Common myeloid progenitor, CD34-positive (primary cell): ENCODE measurements around the gene HSPA9.

ENCODE experiments used
- CTCF ChIA-PET: fragments of 350-600 bp; sonication (Branson Sonifier 250); formaldehyde crosslinking; loops from one replicate; lab custom pipeline; 2021; ENCODE audit warnings: antibody characterized with exemption; lab: Charles Lee
- POLR2A ChIA-PET: fragments of 350-600 bp; sonication (Branson Sonifier 250); formaldehyde crosslinking; loops from one replicate; lab custom pipeline; 2021; ENCODE audit warnings: antibody characterized with exemption; lab: Charles Lee
- DNase-seq, 3 donors: peaks; one replicate each; pipeline versions ENCODE4 v3.0.0 to v3.0.0-alpha.2; 2013
- H3K27ac ChIP-seq, 2 experiments: 1 replicate in 1 of 2; 2 replicates in 1 of 2; pipeline ENCODE4 v1.7.0; 2013; ENCODE audit warnings: inconsistent platforms in 2 of 2, low read length in 2 of 2, mild to moderate bottlenecking in 2 of 2, low read depth in 1 of 2, moderate library complexity in 1 of 2; ENCODE audit not compliant: severe bottlenecking in 2 of 2, insufficient read depth in 1 of 2, poor library complexity in 1 of 2
- H3K27me3 ChIP-seq, 5 experiments: replicated peaks in 2 of 5; 1 replicate in 3 of 5; 2 replicates in 2 of 5; pipeline versions ENCODE4 v1.6.1 to v1.7.0; 2013; ENCODE audit warnings: low read length in 4 of 5, mild to moderate bottlenecking in 2 of 5, moderate library complexity in 2 of 5, inconsistent platforms in 1 of 5; ENCODE audit not compliant: insufficient read depth in 5 of 5, control insufficient read depth in 4 of 5
- H3K36me3 ChIP-seq, 4 experiments: 1 replicate in 2 of 4; 2 replicates in 2 of 4; pipeline versions ENCODE4 v1.6.1 to v1.7.0; 2013; ENCODE audit warnings: low read length in 3 of 4, control low read depth in 1 of 4, mild to moderate bottlenecking in 1 of 4; ENCODE audit not compliant: control insufficient read depth in 4 of 4, insufficient read depth in 4 of 4
- H3K4me1 ChIP-seq, 4 experiments: 1 replicate in 3 of 4; 2 replicates in 1 of 4; pipeline versions ENCODE4 v1.6.1 to v1.7.1; 2013; ENCODE audit warnings: low read length in 3 of 4, mild to moderate bottlenecking in 3 of 4, control low read depth in 1 of 4, inconsistent platforms in 1 of 4, moderate library complexity in 1 of 4; ENCODE audit not compliant: control insufficient read depth in 4 of 4, insufficient read depth in 4 of 4; ENCODE audit errors: control extremely low read depth in 1 of 4
- H3K4me3 ChIP-seq, 7 experiments: 1 replicate in 4 of 7; 2 replicates in 3 of 7; pipeline versions ENCODE4 v1.5.1 to v1.7.0; 2013; ENCODE audit warnings: mild to moderate bottlenecking in 7 of 7, low read length in 6 of 7, moderate library complexity in 6 of 7, inconsistent platforms in 2 of 7, low read depth in 2 of 7, control low read depth in 1 of 7; ENCODE audit not compliant: insufficient read depth in 4 of 7, control insufficient read depth in 1 of 7; ENCODE audit errors: extremely low read depth in 1 of 7
- H3K9me3 ChIP-seq, 5 experiments: 1 replicate in 4 of 5; 2 replicates in 1 of 5; pipeline versions ENCODE4 v1.6.1 to v1.7.1; 2013; ENCODE audit warnings: low read length in 4 of 5, mild to moderate bottlenecking in 2 of 5, inconsistent platforms in 1 of 5, low read depth in 1 of 5, moderate library complexity in 1 of 5; ENCODE audit not compliant: control insufficient read depth in 4 of 5, insufficient read depth in 2 of 5; ENCODE audit errors: control extremely low read depth in 1 of 5
- WGBS: methylation state at CpG from one replicate; pipeline ENCODE4 v1.1.5; 2013; ENCODE audit not compliant: insufficient coverage; 5-methylcytosine and 5-hydroxymethylcytosine counted together

Gene HSPA9

GRCh38 chr5:138553437-138554095, 21.6 kb downstream of the HSPA9 start:
- Histone ChIP-seq H3K4me3 (no peak overlapping the region), H3K36me3 (peaks cover 21 to 56% (median 37%) of the 10 kb centered on the region in 4 experiments), H3K4me1 (no peaks in the 10 kb centered on the region), H3K9me3 (no peaks in the 10 kb centered on the region), H3K27ac (no peak overlapping the region), H3K27me3 (no peaks in the 10 kb centered on the region)
- no CpG with 5 or more reads among the region's 5 CpGs for WGBS
- ChIA-PET POLR2A (interaction anchor here (3.5 kb wide), 1 partner anchor 10 kb away, joined by 14 read pairs; the partner anchor contains the start of gene ETF1), CTCF (interaction anchor here (1.4 to 1.5 kb wide), 2 partner anchors 12 to 15 kb away, joined by 3 to 4 read pairs; no protein-coding TSS in a partner anchor)
- no peak for DNase-seq

GRCh38 chr5:138552657-138553056, 22.5 kb downstream of the HSPA9 start:
- H3K27ac ChIP-seq = no peak overlapping the region

GRCh38 chr5:138549414-138549813, 25.8 kb downstream of the HSPA9 start:
- H3K27ac ChIP-seq = peak overlapping the region in 1 of 2 experiments; percentile 13
- peaks cover 3 to 14% (median 8%) of the 10 kb centered on the region in 4 experiments for H3K36me3 ChIP-seq
- no peaks in the 10 kb centered on the region for H3K9me3 ChIP-seq
- ChIA-PET CTCF (interaction anchor here (1.2 to 3.6 kb wide), 6 partner anchors 10 to 46 kb away, joined by 4 to 24 read pairs (median 10); no protein-coding TSS in a partner anchor), POLR2A (no interaction called here)
- H3K4me1 ChIP-seq = peaks cover 6 to 13% (median 10%) of the 10 kb centered on the region in 4 experiments
- 100% methylated on average over 1 of the region's 5 CpGs for WGBS
- no peak for DNase-seq
- no peak overlapping the region for H3K4me3 ChIP-seq
- no peaks in the 10 kb centered on the region for H3K27me3 ChIP-seq

More at GRCh38 chr5:138552657-138553056, 22.5 kb downstream of the HSPA9 start:
- no peak for DNase-seq
- ChIA-PET POLR2A (interaction anchor here (3.5 kb wide), 1 partner anchor 9 kb away, joined by 14 read pairs; the partner anchor contains the start of gene ETF1), CTCF (interaction anchor here (1.4 to 3.0 kb wide), 2 partner anchors 11 to 16 kb away, joined by 4 to 14 read pairs; no protein-coding TSS in a partner anchor)
- no peak overlapping the region for H3K4me3 ChIP-seq
- peaks cover 18 to 47% (median 31%) of the 10 kb centered on the region in 4 experiments for H3K36me3 ChIP-seq
- H3K27me3 ChIP-seq = no peaks in the 10 kb centered on the region
- H3K9me3 ChIP-seq = no peaks in the 10 kb centered on the region
- 100% methylated on average over 1 of the region's 4 CpGs for WGBS
- no peaks in the 10 kb centered on the region for H3K4me1 ChIP-seq

GRCh38 chr5:138545919-138546562, 29.2 kb downstream of the HSPA9 start:
- Histone ChIP-seq H3K27ac (no peak overlapping the region), H3K27me3 (no peaks in the 10 kb centered on the region), H3K9me3 (no peaks in the 10 kb centered on the region), H3K4me3 (no peak overlapping the region), H3K36me3 (peaks cover 0 to under 1% (median 0%) of the 10 kb centered on the region in 4 experiments), H3K4me1 (peaks cover 15 to 29% (median 21%) of the 10 kb centered on the region in 4 experiments)
- CTCF ChIA-PET = interaction anchor here (1.0 to 3.6 kb wide), 4 partner anchors 10 to 27 kb away, joined by 3 to 24 read pairs (median 8); no protein-coding TSS in a partner anchor
- POLR2A ChIA-PET = interaction anchor here (0.6 kb wide), 2 partner anchors 534 to 680 kb away, joined by 4 to 7 read pairs; no protein-coding TSS in a partner anchor
- WGBS = 97% methylated on average over 5 of the region's 6 CpGs
- DNase-seq = no peak

GRCh38 chr5:138544181-138545134, 30.7 kb downstream of the HSPA9 start:
- H3K4me1 ChIP-seq = peaks cover 20 to 45% (median 33%) of the 10 kb centered on the region in 4 experiments
- WGBS = 61% methylated on average over 11 of the region's 16 CpGs

GRCh38 chr5:138543730-138544104, 31.5 kb downstream of the HSPA9 start:
- ChIA-PET POLR2A (interaction anchor here (0.5 to 3.3 kb wide), 10 partner anchors 9 to 731 kb away, joined by 3 to 14 read pairs (median 4); partner anchors contain the start of genes EGR1 and HSPA9), CTCF (interaction anchor here (0.9 to 4.8 kb wide), 7 partner anchors 12 to 303 kb away, joined by 3 to 14 read pairs (median 6); no protein-coding TSS in a partner anchor)
- H3K4me3 ChIP-seq = peak overlapping the region; percentile 53 to 99 (median 89)
- peak overlapping the region; percentile 100 for H3K27ac ChIP-seq
- H3K27me3 ChIP-seq = no peaks in the 10 kb centered on the region
- H3K9me3 ChIP-seq = no peaks in the 10 kb centered on the region
- peaks cover 0 to 11% (median 2%) of the 10 kb centered on the region in 4 experiments for H3K36me3 ChIP-seq
- no peak for DNase-seq
- H3K4me1 ChIP-seq = peaks cover 23 to 49% (median 36%) of the 10 kb centered on the region in 4 experiments
- WGBS = 0% methylated on average over 9 of the region's 12 CpGs

More at GRCh38 chr5:138544181-138545134, 30.7 kb downstream of the HSPA9 start:
- H3K27me3 ChIP-seq = no peaks in the 10 kb centered on the region
- POLR2A ChIA-PET = interaction anchor here (0.6 to 3.3 kb wide), 6 partner anchors 8 to 84 kb away, joined by 3 to 14 read pairs (median 4); partner anchors contain the start of gene EGR1
- no peaks in the 10 kb centered on the region for H3K9me3 ChIP-seq
- peak overlapping the region; percentile 100 for H3K27ac ChIP-seq
- DNase-seq = peak; percentile 25 to 36 (median 27)
- H3K4me3 ChIP-seq = peak overlapping the region; percentile 53 to 99 (median 89)
- CTCF ChIA-PET = interaction anchor here (0.9 to 4.8 kb wide), 6 partner anchors 11 to 42 kb away, joined by 3 to 14 read pairs (median 6); no protein-coding TSS in a partner anchor
- peaks cover 0 to 7% (median 2%) of the 10 kb centered on the region in 4 experiments for H3K36me3 ChIP-seq
